GM21515 (cell line): ENCODE results near the gene CFDP1.
A peak's percentile ranks its signal among the peaks of the same experiment; 100 is the strongest.

Source experiments
- ATAC-seq: cut with Tn5 transposase; IDR thresholded peaks from one replicate; pipeline ENCODE4 v1.9.1; 2021; ENCODE audit not compliant: unreplicated experiment

Gene CFDP1

GRCh38 chr16:75252946-75253911 is 180.1 kb downstream of the CFDP1 start:
- no peak for ATAC-seq

GRCh38 chr16:75252049-75252864 is 181.0 kb downstream of the CFDP1 start:
- ATAC-seq = no peak

GRCh38 chr16:75251280-75252048 is 181.8 kb downstream of the CFDP1 start, which contains the start of gene BCAR1:
TSS of gene BCAR1 (minus strand) at chr16:75251624. CDS start at chr16:75251482, 142 bp downstream.
- peak; percentile 80 for ATAC-seq

- ATAC-seq = peak; percentile 31
These were observed 182.5 kb downstream of the CFDP1 start for GRCh38 chr16:75250809-75251279.

GRCh38 chr16:75250089-75250808 is 183.1 kb downstream of the CFDP1 start:
- ATAC-seq = no peak

- no peak for ATAC-seq
These were observed 183.9 kb downstream of the CFDP1 start for GRCh38 chr16:75249441-75249840.

GRCh38 chr16:75248536-75249380 is 184.5 kb downstream of the CFDP1 start:
- ATAC-seq = no peak

GRCh38 chr16:75248142-75248535 is 185.2 kb downstream of the CFDP1 start:
- no peak for ATAC-seq

GRCh38 chr16:75247249-75247648 is 186.1 kb downstream of the CFDP1 start:
- ATAC-seq = no peak

- no peak for ATAC-seq
These were observed 186.6 kb downstream of the CFDP1 start for GRCh38 chr16:75246504-75247205.

- ATAC-seq = no peak
These were observed 188.2 kb downstream of the CFDP1 start for GRCh38 chr16:75244844-75245758.

GRCh38 chr16:75244225-75244809 is 189.0 kb downstream of the CFDP1 start:
- no peak for ATAC-seq
